A673 (cell line): ENCODE results near the gene FAAP24. TPM values are rescaled to one million over a fixed set of nuclear protein-coding genes. Genes with fewer than 3 reads are reported as not detected.
A peak's percentile ranks its signal among the peaks of the same experiment; 100 is the strongest.
"Not testable (repeated sequence)": the region's sequence is repeated elsewhere in the genome, so short reads cannot be mapped to it uniquely, and the experiment has no call there.

ENCODE experiments used
- BruUV-seq: library from RNA; stranded (reverse); fragments of 400-500 nt; replicated peaks from 2 replicates; lab custom pipeline; 2021; lab: Mats Ljungman, UMichigan
- CTCF ChIA-PET: fragments of 300-600 bp; sonication (Branson Sonifier 250); formaldehyde crosslinking; loops from one replicate; lab custom pipeline; 2022; ENCODE audit warnings: antibody characterized with exemption; lab: Charles Lee
- POLR2A ChIA-PET: fragments of 300-600 bp; sonication (Branson Sonifier 250); formaldehyde crosslinking; loops from one replicate; lab custom pipeline; 2022; ENCODE audit warnings: antibody characterized with exemption; ENCODE audit not compliant: low non-redundant PET; lab: Charles Lee
- DNase-seq: peaks from one replicate; pipeline ENCODE4 v3.0.0-alpha.2; 2015; ENCODE audit warnings: low spot score
- H3K27ac ChIP-seq: fragments of 200-600 bp; sonication (generic); 2 replicates; pipeline ENCODE4 v1.5.1; 2016; ENCODE audit warnings: mixed run types, low read depth, mild to moderate bottlenecking, mixed read lengths, antibody characterized with exemption, low read length; ENCODE audit not compliant: poor library complexity, severe bottlenecking
- H3K27me3 ChIP-seq: fragments of 200-600 bp; sonication (generic); replicated peaks from 2 replicates; pipeline ENCODE4 v1.6.1; 2017; ENCODE audit warnings: mixed run types, low read depth, mild to moderate bottlenecking, mixed read lengths, antibody characterized with exemption, low read length; ENCODE audit not compliant: insufficient read depth, poor library complexity
- H3K36me3 ChIP-seq: fragments of 200-600 bp; sonication (generic); 2 replicates; pipeline ENCODE4 v1.6.1; 2016; ENCODE audit warnings: mixed run types, mild to moderate bottlenecking, mixed read lengths, antibody characterized with exemption, low read length; ENCODE audit not compliant: insufficient read depth, poor library complexity, severe bottlenecking
- H3K4me1 ChIP-seq: fragments of 200-600 bp; sonication (generic); 2 replicates; pipeline ENCODE4 v1.6.1; 2017; ENCODE audit warnings: mixed run types, mild to moderate bottlenecking, mixed read lengths, antibody characterized with exemption, low read length; ENCODE audit not compliant: insufficient read depth, poor library complexity, severe bottlenecking
- H3K4me3 ChIP-seq: fragments of 200-600 bp; sonication (generic); 2 replicates; pipeline ENCODE4 v1.5.1; 2016; ENCODE audit warnings: low read depth, mixed run types, mild to moderate bottlenecking, mixed read lengths, low read length; ENCODE audit not compliant: poor library complexity, severe bottlenecking
- H3K9me3 ChIP-seq: fragments of 200-600 bp; sonication (generic); 2 replicates; pipeline ENCODE4 v1.6.1; 2016; ENCODE audit warnings: mixed run types, low read depth, mild to moderate bottlenecking, mixed read lengths, antibody characterized with exemption, low read length; ENCODE audit not compliant: poor library complexity, severe bottlenecking
- CTCF ChIP-seq: fragments of 300-800, 200-600 bp; sonication (generic); conservative IDR thresholded peaks from 2 replicates; pipeline ENCODE4 v1.5.1; 2017; ENCODE audit warnings: low read depth, mild to moderate bottlenecking, antibody characterized with exemption, low read length, moderate library complexity, mixed read lengths
- EZH2 ChIP-seq: fragments of 200-600 bp; sonication (generic); IDR thresholded peaks from 2 replicates; pipeline ENCODE4 v1.6.1; 2017; ENCODE audit warnings: borderline replicate concordance, low read depth, mild to moderate bottlenecking, mixed read lengths, antibody characterized with exemption, low read length; ENCODE audit not compliant: poor library complexity, severe bottlenecking
- intact Hi-C: fragments of 100-400 bp; cut with micrococcal nuclease; formaldehyde crosslinking; loops from one replicate; pipeline ENCODE4 v1.10.0; 2022; ENCODE audit not compliant: unreplicated experiment
- total RNA-seq: library from RNA; stranded (reverse); gene quantifications from 2 replicates; pipeline ENCODE4 v1.2.3, GENCODE V29; 2021

FAAP24 gene
- total RNA-seq, 1 experiment from 2014 or later = 10.0 TPM

GRCh38 chr19:33005440-33005839 lies 33.4 kb downstream of the FAAP24 start:
- CTCF ChIA-PET = interaction anchor here (0.6 kb wide), 1 partner anchor 63 kb away, joined by 4 read pairs; no protein-coding TSS in a partner anchor
- intact Hi-C loops = no loop called here
- no peak overlapping the region for H3K4me3 ChIP-seq
- no peaks in the 10 kb centered on the region for H3K36me3 ChIP-seq
- H3K9me3 ChIP-seq = no peaks in the 10 kb centered on the region
- peak; percentile 66 for DNase-seq
- no peak overlapping the region for H3K27ac ChIP-seq
- POLR2A ChIA-PET = no interaction called here
- BruUV-seq = no TSS peak
- TF ChIP-seq CTCF = no peak
- no peak for TF ChIP-seq EZH2
- H3K27me3 ChIP-seq = no peaks in the 10 kb centered on the region
- no peaks in the 10 kb centered on the region for H3K4me1 ChIP-seq

GRCh38 chr19:33008738-33009137 lies 36.7 kb downstream of the FAAP24 start:
- H3K4me1 ChIP-seq = no peaks in the 10 kb centered on the region
- intact Hi-C loops = no loop called here
- H3K36me3 ChIP-seq = peaks cover 2% of the 10 kb centered on the region
- BruUV-seq = no TSS peak
- no peaks in the 10 kb centered on the region for H3K9me3 ChIP-seq
- TF ChIP-seq CTCF = no peak
- TF ChIP-seq EZH2 = no peak
- ChIA-PET CTCF (no interaction called here), POLR2A (no interaction called here)
- H3K4me3 ChIP-seq = no peak overlapping the region
- H3K27ac ChIP-seq = no peak overlapping the region
- no peaks in the 10 kb centered on the region for H3K27me3 ChIP-seq
- no peak for DNase-seq

- H3K4me3 ChIP-seq, CTCF ChIA-PET, BruUV-seq, H3K36me3 ChIP-seq, H3K27me3 ChIP-seq, DNase-seq, H3K4me1 ChIP-seq, H3K9me3 ChIP-seq, intact Hi-C loops, POLR2A ChIA-PET, H3K27ac ChIP-seq: not testable (repeated sequence)
These were observed 38.8 kb downstream of the FAAP24 start for GRCh38 chr19:33010891-33011290.

GRCh38 chr19:33022472-33023116 lies 50.6 kb downstream of the FAAP24 start:
- no TSS peak for BruUV-seq
- intact Hi-C loops = no loop called here
- no peak for DNase-seq
- Histone ChIP-seq H3K4me3 (no peak overlapping the region), H3K27me3 (no peaks in the 10 kb centered on the region), H3K36me3 (no peaks in the 10 kb centered on the region), H3K9me3 (no peaks in the 10 kb centered on the region), H3K27ac (no peak overlapping the region), H3K4me1 (no peaks in the 10 kb centered on the region)
- POLR2A ChIA-PET = no interaction called here
- TF ChIP-seq CTCF (peak; percentile 31; the same call in 1 of the 2 replicates), EZH2 (no peak)
- CTCF ChIA-PET = no interaction called here
